Measurements from ENCODE around the gene RTP2. TPM values are rescaled to one million over a fixed set of nuclear protein-coding genes. Genes with fewer than 3 reads are reported as not detected.
"Not testable (repeated sequence)": the region's sequence is repeated elsewhere in the genome, so short reads cannot be mapped to it uniquely, and the experiment has no call there.

Gene RTP2
- total RNA-seq, 1 donor from 2014 or later: not detected

DNA sequence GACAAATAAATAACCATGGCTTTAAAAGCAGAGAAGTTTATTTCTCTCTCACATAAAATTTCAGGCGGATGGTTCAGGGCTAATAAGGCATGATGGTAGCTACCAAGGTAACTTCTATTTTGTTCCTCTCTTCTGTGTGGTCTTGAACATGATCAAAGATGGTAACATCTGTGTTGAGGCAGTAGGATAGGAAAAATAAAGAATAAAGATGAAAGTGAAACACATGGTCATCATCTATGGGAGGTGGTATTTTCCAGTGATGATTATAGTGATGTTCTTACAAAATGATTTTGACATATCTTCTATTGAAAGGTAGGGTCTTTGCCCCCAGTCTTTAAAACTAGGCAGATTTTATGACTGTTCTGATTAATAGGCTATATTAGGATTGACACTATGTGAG is 17.9 kb downstream of the RTP2 start:
- H3K36me3 ChIP-seq (ENCODE audit: control insufficient read depth, insufficient read depth, low read length): no peaks in the 10 kb centered on the region
- TF ChIP-seq CTCF (IDR thresholded peaks at IDR 0.05; ENCODE audit: insufficient read depth, low read length, severe bottlenecking): no peak
- peaks cover 3% of the 10 kb centered on the region for H3K27me3 ChIP-seq (ENCODE audit: control insufficient read depth, insufficient read depth, low read length)
- H3K4me3 ChIP-seq (ENCODE audit: low read depth, low read length): no peak overlapping the region
- no peak for FAIRE-seq
- no peak for DNase-seq (ENCODE audit: low read depth)

DNA sequence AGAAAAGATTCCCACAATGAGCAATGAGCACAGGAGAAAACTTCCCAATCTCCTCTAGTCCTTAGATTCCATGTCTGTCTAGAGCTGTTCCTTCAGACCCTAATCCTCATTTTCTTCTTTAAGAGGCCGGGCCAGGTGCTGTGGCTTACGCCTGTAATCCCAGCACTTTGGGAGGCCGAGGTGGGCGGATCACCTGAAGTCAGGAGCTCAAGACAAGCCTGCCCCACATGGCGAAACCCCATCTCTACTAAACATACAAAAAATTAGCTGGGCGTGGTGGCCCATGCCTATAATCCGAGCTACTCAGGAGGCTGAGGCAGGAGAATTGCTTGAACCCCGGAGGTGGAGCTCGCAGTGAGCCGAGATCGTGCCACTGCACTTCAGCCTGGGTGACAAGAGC is 20.6 kb downstream of the RTP2 start:
- H3K27me3 ChIP-seq (ENCODE audit: control insufficient read depth, insufficient read depth, low read length); DNase-seq (ENCODE audit: low read depth); H3K4me3 ChIP-seq (ENCODE audit: low read depth, low read length); H3K36me3 ChIP-seq (ENCODE audit: control insufficient read depth, insufficient read depth, low read length); FAIRE-seq: not testable (repeated sequence)

DNA sequence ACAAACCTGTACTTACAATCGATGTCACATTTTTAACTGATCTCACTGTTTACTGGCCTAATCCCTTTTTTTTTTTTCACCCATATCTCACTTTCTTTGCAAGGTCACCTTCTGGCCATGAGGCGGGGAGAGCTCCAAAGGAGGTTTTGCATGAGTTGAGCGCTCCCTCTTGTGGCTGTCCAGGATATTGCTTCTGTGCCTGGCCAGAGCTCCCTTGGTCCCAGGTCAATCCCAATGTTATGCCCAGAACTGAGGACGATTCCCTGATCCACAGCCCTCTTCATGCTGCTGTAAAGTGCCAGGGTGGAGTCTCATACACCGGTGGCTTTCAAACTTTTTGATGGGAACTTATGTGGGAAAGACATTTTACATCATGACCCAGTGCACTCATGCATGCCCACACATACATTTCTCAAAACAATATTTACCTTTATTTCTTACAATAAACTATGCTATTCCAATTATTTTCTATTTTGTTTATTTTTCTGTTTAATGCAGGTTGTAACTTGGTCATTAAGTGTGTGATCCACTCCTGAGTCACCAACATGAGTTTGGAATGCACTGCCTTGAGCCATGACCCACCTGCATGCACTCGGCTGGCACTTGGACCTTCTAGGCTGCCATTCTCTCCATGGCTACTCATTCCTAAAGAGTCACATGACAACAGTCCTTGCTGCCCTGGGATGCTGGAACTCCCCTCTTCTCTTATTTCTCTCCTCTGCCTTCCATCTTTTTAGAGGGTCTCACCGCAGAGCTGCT is 22.5 kb downstream of the RTP2 start:
- DNase-seq (ENCODE audit: low read depth) (peak; percentile 63), FAIRE-seq (no peak)
- Histone ChIP-seq H3K27me3 (ENCODE audit: control insufficient read depth, insufficient read depth, low read length) (peaks cover 3% of the 10 kb centered on the region), H3K4me3 (ENCODE audit: low read depth, low read length) (no peak overlapping the region), H3K36me3 (ENCODE audit: control insufficient read depth, insufficient read depth, low read length) (no peaks in the 10 kb centered on the region)
- peak; percentile 92 for TF ChIP-seq CTCF (IDR thresholded peaks at IDR 0.05; ENCODE audit: insufficient read depth, low read length, severe bottlenecking)

DNA sequence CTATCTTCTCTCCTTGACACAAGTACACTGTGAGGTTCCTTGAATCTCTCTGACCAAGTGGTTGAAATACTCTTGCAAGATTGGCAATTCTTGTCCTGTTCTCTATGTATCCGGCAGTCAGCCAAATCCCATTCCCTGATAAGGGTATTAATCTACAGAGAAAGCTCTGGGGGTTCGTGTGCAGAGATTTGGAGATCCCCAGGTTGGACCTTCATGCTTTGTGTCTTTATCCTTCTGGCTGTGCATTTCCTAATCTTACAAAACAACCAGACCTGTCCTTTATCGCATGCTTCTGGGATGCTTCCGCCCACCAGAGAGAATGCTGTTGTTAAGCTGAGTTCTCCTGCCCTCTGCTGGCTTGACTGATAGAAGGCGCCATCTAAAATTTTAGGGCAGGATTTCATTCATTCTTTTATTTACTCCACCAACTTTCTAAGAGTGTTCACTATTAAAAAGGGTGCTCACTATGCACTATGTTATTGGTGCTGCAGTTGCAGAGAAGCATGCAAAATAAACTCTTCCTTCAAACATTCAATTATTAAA is 23.6 kb downstream of the RTP2 start:
- TF ChIP-seq CTCF (IDR thresholded peaks at IDR 0.05; ENCODE audit: insufficient read depth, low read length, severe bottlenecking): peak; percentile 66
- DNase-seq (ENCODE audit: low read depth) (peak; percentile 45), FAIRE-seq (no peak)
- Histone ChIP-seq H3K36me3 (ENCODE audit: control insufficient read depth, insufficient read depth, low read length) (no peaks in the 10 kb centered on the region), H3K4me3 (ENCODE audit: low read depth, low read length) (no peak overlapping the region), H3K27me3 (ENCODE audit: control insufficient read depth, insufficient read depth, low read length) (peaks cover 4% of the 10 kb centered on the region)

GRCh38 chr3:187677604-187678003 is 24.8 kb downstream of the RTP2 start:
- no peak overlapping the region for H3K4me3 ChIP-seq (ENCODE audit: low read depth, low read length)
- no peak for FAIRE-seq
- H3K36me3 ChIP-seq (ENCODE audit: control insufficient read depth, insufficient read depth, low read length): no peaks in the 10 kb centered on the region
- peaks cover 4% of the 10 kb centered on the region for H3K27me3 ChIP-seq (ENCODE audit: control insufficient read depth, insufficient read depth, low read length)
- no peak for TF ChIP-seq CTCF (IDR thresholded peaks at IDR 0.05; ENCODE audit: insufficient read depth, low read length, severe bottlenecking)
- no peak for DNase-seq (ENCODE audit: low read depth)

- FAIRE-seq (peak; percentile 84), DNase-seq (ENCODE audit: low read depth) (no peak)
- H3K36me3 ChIP-seq (ENCODE audit: control insufficient read depth, insufficient read depth, low read length): no peaks in the 10 kb centered on the region
- no peak overlapping the region for H3K4me3 ChIP-seq (ENCODE audit: low read depth, low read length)
- no peak for TF ChIP-seq CTCF (IDR thresholded peaks at IDR 0.05; ENCODE audit: insufficient read depth, low read length, severe bottlenecking)
- peaks cover 7% of the 10 kb centered on the region for H3K27me3 ChIP-seq (ENCODE audit: control insufficient read depth, insufficient read depth, low read length)
Observed at GRCh38 chr3:187673012-187673411, 29.3 kb downstream of the RTP2 start.

Data from bronchial epithelial cell (primary cell).